HG02610 (cell line): Measurements from ENCODE around the gene ST7L.

Source experiments
- ATAC-seq: cut with Tn5 transposase; IDR thresholded peaks from one replicate; pipeline ENCODE4 v1.9.1; 2021; ENCODE audit warnings: mild to moderate bottlenecking, moderate library complexity; ENCODE audit not compliant: unreplicated experiment

Gene ST7L

DNA sequence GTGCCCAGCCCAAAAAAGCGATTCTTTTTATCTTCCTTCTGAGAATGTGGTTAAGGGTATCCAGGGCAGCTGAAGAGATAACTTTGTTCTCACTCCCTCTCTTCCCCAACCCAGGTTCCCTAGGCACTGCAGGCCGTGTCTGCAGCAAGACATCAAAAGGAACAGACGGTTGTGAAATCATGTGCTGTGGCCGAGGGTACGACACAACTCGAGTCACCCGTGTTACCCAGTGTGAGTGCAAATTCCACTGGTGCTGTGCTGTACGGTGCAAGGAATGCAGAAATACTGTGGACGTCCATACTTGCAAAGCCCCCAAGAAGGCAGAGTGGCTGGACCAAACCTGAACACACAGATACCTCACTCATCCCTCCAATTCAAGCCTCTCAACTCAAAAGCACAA, 98.8 kb downstream of the ST7L start:
- ATAC-seq: no peak

DNA sequence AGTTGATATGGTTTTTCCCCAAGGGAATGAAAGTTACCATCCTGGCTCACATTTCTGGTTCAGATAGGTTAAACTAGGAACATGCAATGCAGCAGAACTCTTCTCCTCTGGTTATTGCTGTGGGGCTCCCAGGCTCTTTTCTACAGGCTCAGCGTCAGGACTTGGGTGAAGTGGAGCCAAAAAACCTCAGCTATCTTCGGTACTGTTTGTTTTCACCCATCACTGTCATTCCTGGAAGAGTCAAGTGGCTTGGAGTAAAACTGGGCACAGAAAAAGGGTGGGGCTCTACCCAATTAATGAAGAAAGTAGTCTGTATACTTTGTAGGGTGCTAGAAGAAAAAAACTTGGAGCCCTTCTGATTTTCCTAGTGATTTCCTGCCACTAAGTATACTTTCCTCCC, 100.8 kb downstream of the ST7L start:
- ATAC-seq: no peak

DNA sequence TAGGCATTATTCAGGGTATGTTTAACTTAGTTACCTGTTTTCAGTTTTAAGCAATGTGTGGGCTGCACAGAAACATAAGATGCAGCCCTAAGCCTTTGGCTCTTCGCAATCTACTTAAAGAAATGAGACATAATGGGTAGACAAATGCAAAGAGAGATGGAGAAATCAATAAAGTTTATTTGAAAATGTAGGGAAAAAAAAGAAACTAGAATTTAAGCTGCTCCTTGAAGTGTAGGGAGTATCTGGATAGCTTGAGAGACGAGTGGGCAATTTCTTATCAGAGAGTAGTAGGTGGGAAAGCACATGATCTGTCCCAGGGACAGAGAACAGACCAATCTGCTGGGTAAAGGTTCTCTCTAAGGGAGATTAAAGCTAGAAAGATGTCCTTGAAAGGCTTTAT, 101.3 kb downstream of the ST7L start:
- ATAC-seq: no peak

DNA sequence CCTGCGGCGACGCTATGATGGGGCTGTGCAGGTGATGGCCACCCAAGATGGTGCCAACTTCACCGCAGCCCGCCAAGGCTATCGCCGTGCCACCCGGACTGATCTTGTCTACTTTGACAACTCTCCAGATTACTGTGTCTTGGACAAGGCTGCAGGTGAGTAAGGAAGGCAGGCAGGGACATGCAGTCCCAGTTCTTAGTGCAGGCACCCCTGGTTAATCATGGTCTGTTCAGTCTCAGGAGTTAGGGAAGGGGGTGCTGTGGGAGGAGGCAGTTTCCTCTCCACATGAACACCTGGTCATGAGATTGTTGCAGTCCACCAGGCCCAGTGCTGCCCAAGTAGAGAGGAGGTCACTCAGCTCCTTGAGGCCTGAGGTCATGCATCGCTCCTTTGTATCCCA, 101.7 kb downstream of the ST7L start:
- ATAC-seq: no peak

DNA sequence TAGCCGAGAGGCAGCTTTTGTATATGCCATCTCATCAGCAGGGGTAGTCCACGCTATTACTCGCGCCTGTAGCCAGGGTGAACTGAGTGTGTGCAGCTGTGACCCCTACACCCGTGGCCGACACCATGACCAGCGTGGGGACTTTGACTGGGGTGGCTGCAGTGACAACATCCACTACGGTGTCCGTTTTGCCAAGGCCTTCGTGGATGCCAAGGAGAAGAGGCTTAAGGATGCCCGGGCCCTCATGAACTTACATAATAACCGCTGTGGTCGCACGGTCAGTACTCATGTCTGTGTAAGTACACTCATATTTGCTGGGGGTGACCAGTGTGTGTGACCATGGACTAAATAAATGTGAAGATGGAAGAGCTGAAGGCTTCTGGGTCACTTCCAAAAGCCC, 102.8 kb downstream of the ST7L start:
- ATAC-seq: no peak

DNA sequence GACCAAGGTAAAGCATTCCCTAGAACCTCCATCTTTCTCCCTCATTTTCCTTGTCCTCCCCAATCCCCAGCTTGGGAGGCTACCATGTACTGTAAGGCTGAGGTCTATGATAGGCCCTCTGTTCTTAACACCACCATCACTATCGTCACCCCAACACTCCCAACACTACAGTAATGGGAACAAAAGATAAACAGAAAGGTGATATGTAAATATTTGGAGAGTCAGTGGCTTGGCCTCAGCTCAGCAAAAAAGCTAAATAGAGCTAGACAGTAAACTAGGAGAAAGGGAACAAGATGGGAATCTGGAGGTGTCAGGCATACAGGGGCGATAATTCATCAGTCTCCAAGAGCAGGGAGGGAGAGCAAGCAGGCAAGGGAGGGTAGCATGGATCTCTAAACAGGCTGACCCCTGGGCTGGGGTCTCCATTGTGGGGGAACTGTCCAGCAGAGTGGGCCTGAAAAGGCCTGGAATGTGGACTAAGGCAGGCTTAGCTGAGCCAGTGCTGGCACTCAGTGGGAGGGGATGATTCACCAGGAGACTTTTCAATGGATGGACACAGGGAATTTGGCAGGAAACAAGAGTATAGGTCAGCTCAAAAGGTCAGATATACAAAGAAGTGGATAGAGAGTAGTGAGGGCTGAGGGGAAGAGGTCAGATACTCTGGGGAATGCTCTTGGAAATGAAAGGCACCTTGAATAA, 103.5 kb downstream of the ST7L start:
- ATAC-seq: no peak

DNA sequence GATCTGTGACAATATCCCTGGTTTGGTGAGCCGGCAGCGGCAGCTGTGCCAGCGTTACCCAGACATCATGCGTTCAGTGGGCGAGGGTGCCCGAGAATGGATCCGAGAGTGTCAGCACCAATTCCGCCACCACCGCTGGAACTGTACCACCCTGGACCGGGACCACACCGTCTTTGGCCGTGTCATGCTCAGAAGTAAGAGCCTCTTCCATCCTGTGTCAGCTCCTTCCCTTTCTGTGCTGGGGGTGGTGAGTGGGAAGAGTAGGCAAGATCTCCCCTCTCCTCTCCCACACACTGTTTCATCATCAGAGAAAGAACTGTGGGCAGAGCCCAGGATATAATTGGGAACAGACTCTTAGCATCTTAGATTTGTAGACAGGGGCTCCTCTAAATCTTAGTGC, 104.0 kb downstream of the ST7L start:
- ATAC-seq: no peak

DNA sequence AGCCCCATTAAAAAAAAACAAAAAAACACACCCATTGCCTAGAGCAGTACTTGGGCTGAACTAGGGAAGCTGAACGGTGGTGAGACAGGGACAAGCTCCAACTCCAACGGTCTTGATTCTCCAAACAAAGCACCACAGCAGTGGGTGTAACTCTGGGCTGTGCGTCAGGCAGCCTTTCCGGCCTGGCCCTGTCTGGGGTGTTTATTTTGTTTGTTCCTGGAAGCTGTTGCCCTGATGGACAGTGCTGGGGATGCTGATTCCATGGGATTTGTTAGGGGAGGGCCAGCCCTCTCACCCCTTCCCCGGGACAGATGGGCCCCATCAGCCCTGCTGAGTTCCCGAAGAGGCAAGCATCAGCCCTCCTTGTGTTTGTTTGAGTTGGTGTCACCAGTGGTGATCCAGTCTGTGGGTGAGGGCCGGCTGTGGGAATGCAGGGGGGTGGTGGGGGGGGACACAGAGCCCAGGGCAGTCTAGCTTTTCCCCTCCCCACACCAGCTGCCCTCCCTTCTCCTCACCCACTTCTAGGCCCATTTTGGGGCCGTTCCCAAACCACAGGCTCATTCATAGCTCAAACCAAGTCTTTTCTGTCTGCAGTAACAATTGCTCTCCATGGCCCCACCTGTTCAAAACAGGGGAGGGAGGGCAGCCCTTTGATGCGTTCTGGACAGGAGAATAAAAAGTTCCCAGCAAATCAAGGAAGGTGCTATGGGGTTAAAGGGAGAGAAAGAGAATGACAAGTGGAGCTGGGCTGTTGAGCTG, 105.7 kb downstream of the ST7L start:
- no peak for ATAC-seq

DNA sequence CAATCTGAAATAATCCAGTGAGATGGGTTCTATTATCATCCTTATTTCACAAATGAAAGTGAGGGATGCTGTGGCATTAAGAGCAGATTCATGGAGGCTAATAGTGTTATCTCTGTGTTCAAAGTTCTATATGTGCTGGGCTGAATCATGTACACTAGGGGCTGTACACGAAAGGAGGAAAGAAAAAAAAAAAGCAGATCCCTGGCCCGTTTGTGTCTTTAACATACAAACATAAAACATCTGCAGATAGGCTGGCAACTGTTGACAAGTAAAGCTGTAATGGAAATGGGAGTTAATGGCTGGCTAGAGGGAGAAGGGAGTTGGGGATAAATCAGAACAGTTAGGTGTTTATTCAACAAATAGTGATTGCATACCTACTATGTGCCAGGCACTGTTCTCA, 107.0 kb downstream of the ST7L start:
- no peak for ATAC-seq

DNA sequence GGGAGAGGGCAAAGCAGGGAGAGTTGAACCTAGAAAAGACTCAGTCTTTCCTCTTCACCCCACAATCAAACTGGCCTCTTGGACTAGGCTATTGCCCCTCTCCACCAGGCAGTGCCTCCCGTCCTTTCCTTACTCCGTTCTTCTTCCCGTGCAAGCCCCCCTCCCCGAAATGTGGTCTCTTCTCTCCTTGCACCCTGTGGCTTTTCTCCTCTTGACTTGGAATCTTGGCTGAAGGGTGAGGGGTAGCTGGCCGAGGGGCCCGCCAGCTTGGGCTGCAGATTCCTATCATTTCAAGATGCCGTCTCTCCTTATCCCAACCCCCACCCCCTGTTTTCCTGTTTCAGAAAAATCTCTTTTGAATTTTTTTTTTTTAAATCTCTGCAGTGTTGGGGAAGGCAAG, 108.6 kb downstream of the ST7L start:
- no peak for ATAC-seq

DNA sequence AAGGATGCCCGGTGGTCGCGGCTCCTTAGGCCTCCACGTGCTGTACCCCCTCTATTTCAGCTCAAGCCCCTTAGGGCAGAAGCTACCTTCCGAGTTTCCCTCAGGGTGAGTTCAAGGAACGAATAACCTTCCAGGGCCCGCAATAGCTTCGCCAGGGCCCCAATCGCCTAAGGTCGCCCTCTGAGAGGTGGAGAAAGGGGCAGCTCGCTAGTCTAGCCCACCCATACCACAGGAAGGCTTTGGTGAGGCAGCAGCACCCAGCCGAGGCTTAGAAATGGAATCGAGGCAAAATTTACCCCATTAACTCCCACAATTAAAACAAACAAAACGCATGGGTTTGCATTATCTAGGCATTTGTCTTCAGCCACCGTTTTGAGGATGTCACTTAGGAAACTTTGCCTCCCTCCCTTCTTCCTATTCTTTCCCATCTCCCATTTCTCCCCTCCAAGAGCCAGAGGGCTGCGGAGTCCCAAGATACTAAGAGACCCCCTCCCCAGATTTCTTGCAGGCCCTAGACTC, 109.2 kb downstream of the ST7L start:
- no peak for ATAC-seq

DNA sequence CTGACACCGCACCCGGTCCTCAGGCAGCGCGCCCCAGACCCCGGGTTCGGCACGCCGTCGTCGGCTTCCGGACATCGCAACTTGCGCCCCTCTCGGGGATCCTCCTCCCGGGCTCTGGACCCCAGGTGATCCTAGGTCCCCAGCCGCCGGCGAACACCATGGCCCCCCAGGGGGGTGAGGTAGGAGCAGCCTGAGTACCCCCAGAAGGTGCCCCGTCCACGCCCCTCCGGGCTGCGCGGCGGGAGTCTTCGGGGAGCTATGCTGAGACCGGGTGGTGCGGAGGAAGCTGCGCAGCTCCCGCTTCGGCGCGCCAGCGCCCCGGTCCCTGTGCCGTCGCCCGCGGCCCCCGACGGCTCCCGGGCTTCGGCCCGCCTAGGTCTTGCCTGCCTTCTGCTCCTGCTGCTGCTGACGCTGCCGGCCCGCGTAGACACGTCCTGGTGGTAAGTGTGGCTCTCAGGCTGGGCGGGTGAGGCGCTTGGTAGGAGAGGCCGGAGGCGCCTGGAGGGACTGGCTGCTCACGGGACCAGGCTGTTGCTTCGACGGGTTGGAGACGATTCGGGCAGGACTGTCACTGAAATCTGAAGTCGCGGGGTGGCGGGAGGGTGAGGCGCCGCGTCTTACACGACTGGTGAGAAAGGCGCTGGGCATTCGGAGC, 109.8 kb downstream of the ST7L start:
- ATAC-seq: peak; percentile 15

DNA sequence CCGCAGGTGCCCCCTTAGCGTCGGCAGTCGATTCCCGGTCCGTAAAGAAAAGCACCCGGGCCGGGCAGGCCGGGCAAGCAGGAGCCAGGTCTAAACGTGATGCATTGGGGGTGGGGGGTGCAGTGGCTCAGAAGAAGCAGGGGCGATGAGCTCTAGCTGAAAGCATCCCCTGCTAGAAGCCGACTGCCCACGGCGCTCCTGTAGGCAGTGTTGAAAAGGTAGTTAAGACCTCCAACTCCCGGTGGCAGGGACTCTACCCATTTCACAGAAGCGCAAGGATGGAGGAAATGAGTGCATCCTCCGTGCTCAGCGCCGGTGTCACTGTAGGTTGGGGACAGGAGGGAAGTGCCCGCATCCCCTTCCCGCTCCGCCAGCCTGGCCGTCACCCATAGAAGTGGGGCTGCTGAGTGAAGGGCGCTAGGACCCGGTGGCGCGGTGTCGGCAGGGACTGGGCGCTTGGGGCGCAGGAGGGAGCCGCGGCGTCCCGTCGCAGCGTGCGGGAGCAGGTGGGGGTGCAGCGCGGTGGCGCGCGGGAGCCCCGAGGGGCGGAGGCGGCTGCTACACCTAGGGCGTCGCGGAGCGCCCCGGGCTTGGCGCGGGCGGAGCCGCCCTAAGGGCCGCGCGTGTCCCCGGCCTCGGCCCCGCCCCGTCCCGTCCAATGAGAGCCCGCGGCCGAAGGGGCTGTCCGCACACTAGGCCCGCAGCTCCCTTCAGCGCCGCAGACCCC, 110.5 kb downstream of the ST7L start, which contains the start of gene WNT2B:
Gene WNT2B, plus strand, starts transcription at position 688 of the 727 bp plus-strand sequence. CDS start 298 bp downstream, outside the sequence.
- peak; percentile 39 for ATAC-seq

DNA sequence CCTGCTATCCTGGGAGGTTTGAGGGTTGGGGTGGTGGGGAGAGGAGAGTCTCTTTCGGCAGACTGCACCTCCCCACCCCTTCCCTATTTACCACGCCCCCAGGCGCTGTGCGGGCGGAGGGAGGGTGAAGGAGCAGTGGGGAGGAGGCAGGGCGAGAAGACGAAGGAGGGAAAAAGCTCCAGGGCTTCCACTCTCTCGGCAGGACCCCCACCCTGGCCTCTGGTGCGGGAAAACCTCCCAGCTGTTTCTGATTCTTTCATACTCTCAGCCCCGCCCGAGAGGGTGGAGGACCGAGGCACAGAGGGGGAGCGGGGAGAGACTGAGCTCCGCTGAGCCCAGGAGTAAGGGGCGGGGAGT, 111.0 kb downstream of the ST7L start:
- ATAC-seq: no peak

DNA sequence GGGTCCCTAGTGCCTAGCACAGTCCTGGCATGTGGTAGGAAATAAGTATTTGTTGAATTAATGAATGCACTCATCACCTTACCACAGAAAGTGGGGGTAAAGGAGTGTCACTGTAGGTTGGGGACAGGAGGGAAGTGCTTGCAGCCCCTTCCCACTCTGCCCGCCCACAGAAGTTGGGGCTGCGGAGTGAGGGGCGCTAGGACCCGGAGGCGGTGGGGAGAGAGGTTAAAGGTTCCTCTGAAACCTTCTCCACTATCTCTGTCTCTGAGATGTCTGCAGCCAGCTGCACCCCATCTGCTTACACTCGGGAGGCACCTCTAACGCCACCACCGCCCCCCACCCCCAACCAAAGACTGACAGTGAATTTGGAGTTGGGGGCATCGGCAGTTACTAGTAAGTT, 111.6 kb downstream of the ST7L start:
- ATAC-seq: no peak

DNA sequence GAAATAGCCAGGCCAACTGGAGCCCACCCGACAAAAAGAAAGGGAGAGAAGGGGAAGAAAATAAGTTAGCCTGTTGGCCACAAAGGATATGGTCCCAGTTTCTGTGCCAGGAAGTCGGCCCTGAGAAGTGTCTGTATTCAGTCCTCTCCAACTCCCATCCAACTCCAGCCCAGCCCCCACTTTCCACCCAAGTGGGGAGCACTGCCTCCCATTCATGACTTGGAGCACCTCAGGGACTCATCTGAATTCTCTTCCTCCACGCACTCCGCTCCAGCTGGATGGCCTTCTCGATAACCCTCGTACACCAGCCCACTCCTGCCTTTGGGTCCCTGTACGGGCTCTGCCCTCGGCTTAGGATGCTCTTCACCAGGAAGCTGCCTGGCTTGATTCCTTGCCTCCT, 112.2 kb downstream of the ST7L start:
- no peak for ATAC-seq

DNA sequence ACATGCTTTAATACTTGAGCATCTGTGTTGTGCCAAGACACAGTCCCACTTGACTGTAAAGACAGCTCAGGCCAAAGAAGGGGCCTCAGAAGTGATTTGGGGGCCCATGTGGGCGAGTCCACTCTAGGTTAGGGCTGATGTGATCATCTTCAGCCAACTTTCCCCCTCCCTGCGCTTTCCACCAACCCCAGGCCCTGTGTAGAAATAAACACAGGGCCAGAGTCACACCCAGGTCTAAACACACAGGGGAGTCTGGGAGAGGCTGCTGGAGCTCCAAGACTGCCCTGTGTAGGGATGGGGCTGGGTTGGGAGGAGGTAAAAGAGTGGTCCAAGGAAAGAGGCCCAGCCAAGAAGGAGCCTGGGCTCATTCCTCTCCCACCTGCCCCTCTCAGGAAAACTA, 112.6 kb downstream of the ST7L start:
- no peak for ATAC-seq

DNA sequence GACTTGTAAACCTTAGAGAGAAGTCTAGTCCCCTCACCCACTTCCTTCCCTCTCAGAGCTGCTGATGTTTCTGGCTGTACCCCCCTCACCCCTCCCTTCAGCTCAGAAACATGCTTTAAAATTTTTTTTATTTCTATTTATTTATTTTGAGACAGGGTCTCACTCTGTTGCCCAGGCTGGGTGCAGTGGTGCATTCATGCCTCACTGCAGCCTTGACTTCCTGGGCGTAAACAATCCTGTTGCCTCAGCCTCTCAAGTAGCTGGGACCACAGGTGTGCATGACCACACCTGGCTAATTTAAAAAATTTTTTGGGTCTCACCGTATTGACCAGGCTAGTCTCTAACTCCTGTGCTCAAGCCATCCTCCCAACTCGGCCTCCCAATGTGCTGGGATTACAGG, 113.1 kb downstream of the ST7L start:
- no peak for ATAC-seq

DNA sequence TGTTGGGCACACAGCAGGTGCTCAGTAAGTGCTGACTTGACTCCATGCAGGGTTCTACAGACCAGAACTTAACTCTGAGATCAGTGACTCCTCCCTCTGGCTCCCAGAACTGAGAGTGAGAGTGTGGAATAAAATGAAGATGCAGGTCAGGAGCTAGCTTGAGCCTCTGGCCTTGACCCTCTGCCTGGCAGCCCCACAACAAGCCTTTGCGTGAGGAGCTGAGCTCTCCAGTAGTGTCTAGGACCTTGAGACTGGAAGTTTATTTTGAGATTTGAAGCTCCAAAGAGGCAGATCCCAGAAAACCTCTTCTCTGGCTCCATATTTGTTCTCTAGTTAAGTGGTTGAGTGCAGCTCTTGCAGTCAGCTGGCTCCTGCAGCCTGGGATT, 113.5 kb downstream of the ST7L start:
- ATAC-seq: no peak

DNA sequence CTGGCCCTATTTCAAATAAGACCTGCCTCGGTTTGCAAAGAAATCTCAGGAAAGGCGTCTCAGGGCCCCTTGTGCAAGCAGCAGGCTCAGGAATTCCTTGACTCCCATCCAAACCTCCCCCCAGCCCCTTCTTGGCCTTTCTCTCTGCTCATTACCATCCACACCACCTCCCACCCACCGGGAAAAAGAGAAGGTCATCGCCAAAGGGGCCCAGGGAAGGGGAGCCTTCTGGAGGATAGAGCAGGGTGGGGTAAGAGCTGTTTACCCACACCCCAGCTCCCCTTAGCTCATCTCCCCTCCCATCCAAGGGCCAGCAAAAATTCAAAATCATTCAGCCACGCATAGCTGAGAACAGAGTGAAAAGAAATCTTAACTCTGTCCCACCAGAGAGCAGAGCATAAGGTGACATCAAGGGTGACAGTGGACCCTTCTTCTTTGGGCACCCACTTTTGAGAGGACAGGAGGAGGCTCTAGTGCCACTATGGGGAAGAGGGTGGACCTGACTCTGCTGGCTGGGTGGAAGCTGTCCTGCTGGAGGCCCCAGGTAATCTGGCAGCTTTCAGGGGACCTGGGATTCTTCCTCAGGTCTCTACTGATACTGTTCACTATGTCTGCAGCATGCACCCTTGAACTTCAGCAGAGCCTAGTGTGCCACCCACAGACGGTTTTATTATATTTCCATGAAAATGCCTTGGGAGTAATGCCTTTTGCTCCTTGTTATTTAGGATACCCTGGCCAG, 114.1 kb downstream of the ST7L start:
- ATAC-seq: no peak
